T-helper 1 cell treated with Interleukin-12 subunit alpha and Interleukin-12 subunit beta and Interleukin-4 antibody, amounts not matched to agents 30 μg/mL and 1 μg/mL, for 36 hours (primary cell): ENCODE data around the gene EFNA1.

Source experiments
- H3K27ac Mint-ChIP-seq: one replicate; pipeline ENCODE4 v1.8.0; 2021; ENCODE audit warnings: mild to moderate bottlenecking, mixed read lengths
- H3K27me3 Mint-ChIP-seq: one replicate; pipeline ENCODE4 v1.8.0; 2021; ENCODE audit warnings: low read depth, mixed read lengths
- H3K36me3 Mint-ChIP-seq: one replicate; pipeline ENCODE4 v1.8.0; 2021; ENCODE audit warnings: low read depth, mixed read lengths
- H3K4me1 Mint-ChIP-seq: one replicate; pipeline ENCODE4 v1.8.0; 2021; ENCODE audit warnings: low read depth, mixed read lengths
- H3K4me3 Mint-ChIP-seq: one replicate; pipeline ENCODE4 v1.8.0; 2021; ENCODE audit warnings: mild to moderate bottlenecking, moderate library complexity, mixed read lengths
- H3K9me3 Mint-ChIP-seq: one replicate; pipeline ENCODE4 v1.8.0; 2021; ENCODE audit warnings: mixed read lengths

EFNA1 gene

GRCh38 chr1:155177192-155177917, 49.7 kb downstream of the EFNA1 start:
- Mint-ChIP-seq H3K27ac (peak overlapping the region; percentile 32), H3K36me3 (peaks cover 30% of the 10 kb centered on the region), H3K27me3 (no peaks in the 10 kb centered on the region), H3K4me3 (no peak overlapping the region), H3K9me3 (no peaks in the 10 kb centered on the region), H3K4me1 (peaks cover 42% of the 10 kb centered on the region)

GRCh38 chr1:155177918-155178281, 50.2 kb downstream of the EFNA1 start:
- Mint-ChIP-seq H3K36me3 (peaks cover 30% of the 10 kb centered on the region), H3K4me1 (peaks cover 39% of the 10 kb centered on the region), H3K27ac (no peak overlapping the region), H3K4me3 (no peak overlapping the region), H3K27me3 (no peaks in the 10 kb centered on the region), H3K9me3 (no peaks in the 10 kb centered on the region)

- no peak overlapping the region for H3K4me3 Mint-ChIP-seq
- H3K36me3 Mint-ChIP-seq: peaks cover 31% of the 10 kb centered on the region
- no peaks in the 10 kb centered on the region for H3K9me3 Mint-ChIP-seq
- no peak overlapping the region for H3K27ac Mint-ChIP-seq
- H3K27me3 Mint-ChIP-seq: no peaks in the 10 kb centered on the region
- peaks cover 33% of the 10 kb centered on the region for H3K4me1 Mint-ChIP-seq
Measured at GRCh38 chr1:155178441-155179111, 50.9 kb downstream of the EFNA1 start.

- no peak overlapping the region for H3K4me3 Mint-ChIP-seq
- H3K4me1 Mint-ChIP-seq: peaks cover 33% of the 10 kb centered on the region
- no peaks in the 10 kb centered on the region for H3K27me3 Mint-ChIP-seq
- H3K36me3 Mint-ChIP-seq: peaks cover 35% of the 10 kb centered on the region
- H3K27ac Mint-ChIP-seq: peak overlapping the region; percentile 43
- H3K9me3 Mint-ChIP-seq: no peaks in the 10 kb centered on the region
Measured at GRCh38 chr1:155179112-155180031, 51.7 kb downstream of the EFNA1 start.

- Mint-ChIP-seq H3K36me3 (peaks cover 32% of the 10 kb centered on the region), H3K4me1 (peaks cover 16% of the 10 kb centered on the region), H3K27me3 (no peaks in the 10 kb centered on the region), H3K27ac (no peak overlapping the region), H3K4me3 (no peak overlapping the region), H3K9me3 (no peaks in the 10 kb centered on the region)
Measured at GRCh38 chr1:155181371-155182051, 53.8 kb downstream of the EFNA1 start.

GRCh38 chr1:155182052-155182550, 54.4 kb downstream of the EFNA1 start:
- H3K36me3 Mint-ChIP-seq: peaks cover 29% of the 10 kb centered on the region
- H3K4me1 Mint-ChIP-seq: peaks cover 13% of the 10 kb centered on the region
- no peaks in the 10 kb centered on the region for H3K27me3 Mint-ChIP-seq
- no peaks in the 10 kb centered on the region for H3K9me3 Mint-ChIP-seq
- no peak overlapping the region for H3K4me3 Mint-ChIP-seq
- H3K27ac Mint-ChIP-seq: no peak overlapping the region

DNA sequence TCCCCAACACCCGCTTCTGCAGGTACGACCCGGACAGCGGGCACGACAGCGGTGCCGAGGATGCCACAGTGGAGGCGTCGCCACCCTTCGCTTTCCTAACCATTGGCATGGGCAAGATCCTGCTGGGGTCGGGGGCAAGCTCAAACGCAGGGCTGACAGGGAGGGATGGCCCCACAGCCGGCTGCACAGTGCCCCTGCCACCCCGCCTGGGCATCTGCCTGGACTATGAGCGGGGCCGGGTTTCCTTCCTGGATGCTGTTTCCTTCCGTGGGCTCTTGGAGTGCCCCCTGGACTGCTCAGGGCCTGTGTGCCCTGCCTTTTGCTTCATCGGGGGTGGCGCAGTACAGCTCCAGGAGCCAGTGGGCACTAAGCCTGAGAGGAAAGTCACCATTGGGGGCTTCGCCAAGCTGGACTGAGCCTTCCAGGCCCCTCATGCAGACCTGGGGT, 56.1 kb downstream of the EFNA1 start:
- peaks cover 25% of the 10 kb centered on the region for H3K36me3 Mint-ChIP-seq
- H3K4me3 Mint-ChIP-seq: no peak overlapping the region
- H3K27me3 Mint-ChIP-seq: no peaks in the 10 kb centered on the region
- no peaks in the 10 kb centered on the region for H3K9me3 Mint-ChIP-seq
- H3K27ac Mint-ChIP-seq: no peak overlapping the region
- peaks cover 13% of the 10 kb centered on the region for H3K4me1 Mint-ChIP-seq

- H3K4me3 Mint-ChIP-seq: no peak overlapping the region
- peaks cover 10% of the 10 kb centered on the region for H3K4me1 Mint-ChIP-seq
- peaks cover 20% of the 10 kb centered on the region for H3K36me3 Mint-ChIP-seq
- no peak overlapping the region for H3K27ac Mint-ChIP-seq
- no peaks in the 10 kb centered on the region for H3K9me3 Mint-ChIP-seq
- no peaks in the 10 kb centered on the region for H3K27me3 Mint-ChIP-seq
Measured at GRCh38 chr1:155184351-155184811, 56.7 kb downstream of the EFNA1 start.
